OCI-M2 (cell line): Measurements from ENCODE around the gene ZNF683.

Source experiments
- DNase-seq: peaks from one replicate; lab custom pipeline; 2025; ENCODE audit not compliant: unreplicated experiment; lab: John Stamatoyannopoulos, UW

The ZNF683 gene

DNA sequence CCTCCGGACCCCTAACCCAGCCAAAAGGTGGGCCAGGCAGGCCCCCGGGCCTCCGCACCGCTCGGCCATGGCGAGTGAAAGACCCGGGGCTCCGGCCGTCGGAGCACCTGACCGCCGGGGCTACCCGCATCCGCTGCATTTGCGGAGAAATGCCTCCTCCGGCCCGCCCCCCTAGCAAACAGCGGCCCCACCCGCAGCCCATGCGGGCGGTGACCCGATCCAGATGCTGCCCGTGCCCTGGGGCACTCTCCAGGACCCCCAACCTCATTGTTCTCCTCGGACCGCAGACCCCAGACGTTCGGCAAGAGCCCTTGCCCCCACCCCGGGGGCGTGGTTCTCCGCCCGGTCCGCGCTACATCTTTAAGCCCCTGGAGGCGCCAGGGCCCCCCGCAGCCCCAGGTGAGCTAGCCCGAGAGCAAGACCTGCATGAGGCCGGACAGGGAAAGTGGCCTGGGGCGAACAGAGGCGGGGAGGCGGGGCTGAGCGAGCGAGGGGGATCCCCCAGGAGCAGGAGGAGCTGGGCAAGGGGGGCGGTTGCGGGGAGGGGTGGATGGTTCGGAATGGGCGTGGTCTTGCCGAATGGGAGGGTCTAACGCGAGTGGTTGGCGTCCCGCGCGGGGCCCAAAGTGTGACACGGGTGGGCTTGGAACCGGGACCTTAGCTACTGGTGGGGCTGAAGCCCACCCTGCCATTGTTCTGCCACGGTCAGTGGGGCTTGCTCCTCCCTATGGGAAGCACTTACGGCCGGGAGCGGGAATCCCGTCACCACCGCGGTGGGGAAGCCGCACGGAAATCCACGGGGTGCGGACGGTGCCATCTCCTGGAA, 12.4 kb downstream of the ZNF683 start:
- DNase-seq = no peak

DNA sequence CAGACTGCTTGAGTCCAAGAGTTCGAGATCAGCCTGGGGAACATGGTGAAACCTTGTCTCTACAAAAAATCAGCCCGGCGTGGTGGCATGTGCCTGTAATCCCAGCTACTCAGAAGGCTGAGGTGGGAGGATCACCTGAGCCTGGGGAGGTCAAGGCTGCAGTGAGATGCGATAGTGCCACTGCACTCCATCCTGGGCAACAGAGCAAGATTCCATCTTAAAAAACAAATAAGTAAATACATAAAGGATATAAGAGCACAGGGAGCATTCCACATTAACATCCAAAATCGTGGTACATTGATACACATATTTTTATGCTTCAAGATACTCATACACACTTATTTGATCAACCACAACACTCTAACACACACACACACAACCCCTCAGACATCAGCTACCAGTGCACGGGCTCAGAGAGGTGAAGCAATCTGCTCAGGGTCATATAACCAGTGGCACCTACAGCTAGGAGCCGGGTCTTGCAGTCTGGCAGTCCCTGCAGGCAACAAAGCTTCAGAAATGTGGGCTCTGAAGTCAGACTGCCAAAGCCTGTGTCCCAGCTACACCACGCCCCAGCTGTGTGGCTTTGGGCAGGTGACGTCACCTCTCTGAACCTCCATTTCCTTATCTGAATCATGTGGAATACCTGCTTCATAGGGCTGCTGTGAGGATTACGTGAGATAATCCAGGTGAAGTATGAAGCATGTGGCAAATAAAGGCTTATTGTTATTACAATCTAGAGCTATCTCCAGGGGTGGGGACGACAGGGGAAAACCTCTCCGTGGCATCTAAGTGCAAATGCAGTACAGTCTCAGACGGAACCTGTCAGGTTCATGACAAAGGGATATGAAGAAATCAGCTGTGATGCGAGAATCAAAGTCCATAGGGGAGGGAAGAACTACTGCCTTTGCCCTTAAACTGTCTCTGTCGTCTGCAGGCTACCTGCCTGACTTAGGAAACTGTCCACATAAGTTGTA, 13.9 kb downstream of the ZNF683 start:
- DNase-seq = no peak

DNA sequence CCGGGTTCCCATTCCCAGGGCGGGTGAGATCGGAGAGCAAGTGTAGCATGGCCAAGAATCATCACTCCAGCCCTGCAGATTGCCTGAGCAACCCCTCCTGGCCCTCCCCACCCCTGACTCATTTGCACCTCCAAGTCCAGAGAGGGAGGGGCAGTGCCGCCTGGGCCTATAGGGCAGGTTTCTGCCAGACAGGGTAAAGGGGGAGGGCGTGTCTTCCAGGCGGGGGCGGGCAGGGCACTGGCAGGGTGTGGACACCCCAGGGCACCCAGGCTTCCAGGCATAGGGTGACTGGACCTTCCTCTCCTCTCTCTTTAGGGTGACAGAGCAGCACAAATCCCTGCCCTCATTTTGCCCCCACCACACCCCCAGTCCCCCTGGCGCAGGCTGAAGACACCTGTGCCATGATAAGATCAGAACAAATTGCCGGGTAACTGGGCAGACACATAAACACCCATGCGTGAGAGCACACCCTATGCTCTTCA, 15.4 kb downstream of the ZNF683 start:
- no peak for DNase-seq

DNA sequence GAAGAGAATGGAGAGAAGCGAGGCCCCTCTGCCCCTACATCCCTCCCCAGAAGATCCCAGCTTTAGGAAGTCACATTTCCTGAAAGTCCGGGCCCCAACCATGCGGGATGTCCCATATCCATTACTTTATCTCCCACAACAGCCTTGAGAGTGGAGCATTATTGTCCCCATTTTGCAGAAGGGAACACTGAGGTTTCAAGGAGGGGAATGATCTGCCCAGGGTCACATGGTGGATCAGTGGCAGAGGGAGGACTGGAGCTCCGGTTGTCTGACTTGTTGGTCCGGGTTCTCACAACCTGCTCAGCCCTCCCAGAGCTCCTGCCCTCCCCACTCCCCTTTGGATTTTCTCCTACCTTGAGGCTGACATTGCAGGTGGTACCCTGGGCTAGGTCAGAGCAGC, 16.4 kb downstream of the ZNF683 start:
- no peak for DNase-seq

DNA sequence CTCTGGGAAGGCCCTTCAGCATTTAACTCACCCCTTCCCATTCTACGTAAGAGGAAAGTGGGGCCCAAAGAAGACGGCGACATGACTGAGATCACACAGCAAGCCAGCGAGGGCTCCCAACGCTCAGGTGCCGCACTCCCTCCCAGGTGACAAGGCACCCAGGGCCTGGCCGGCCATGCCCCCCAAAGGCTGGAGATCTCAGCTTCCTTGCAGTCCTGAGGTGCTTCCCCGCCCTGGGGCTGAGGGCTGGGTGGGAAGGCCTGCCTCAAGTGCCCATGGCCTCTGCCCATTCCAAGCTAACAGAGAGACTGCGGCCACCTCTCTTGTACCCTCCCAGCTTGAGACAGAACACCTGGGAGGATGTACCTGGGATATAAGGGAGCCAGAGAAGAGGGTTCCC, 17.6 kb downstream of the ZNF683 start:
- no peak for DNase-seq

DNA sequence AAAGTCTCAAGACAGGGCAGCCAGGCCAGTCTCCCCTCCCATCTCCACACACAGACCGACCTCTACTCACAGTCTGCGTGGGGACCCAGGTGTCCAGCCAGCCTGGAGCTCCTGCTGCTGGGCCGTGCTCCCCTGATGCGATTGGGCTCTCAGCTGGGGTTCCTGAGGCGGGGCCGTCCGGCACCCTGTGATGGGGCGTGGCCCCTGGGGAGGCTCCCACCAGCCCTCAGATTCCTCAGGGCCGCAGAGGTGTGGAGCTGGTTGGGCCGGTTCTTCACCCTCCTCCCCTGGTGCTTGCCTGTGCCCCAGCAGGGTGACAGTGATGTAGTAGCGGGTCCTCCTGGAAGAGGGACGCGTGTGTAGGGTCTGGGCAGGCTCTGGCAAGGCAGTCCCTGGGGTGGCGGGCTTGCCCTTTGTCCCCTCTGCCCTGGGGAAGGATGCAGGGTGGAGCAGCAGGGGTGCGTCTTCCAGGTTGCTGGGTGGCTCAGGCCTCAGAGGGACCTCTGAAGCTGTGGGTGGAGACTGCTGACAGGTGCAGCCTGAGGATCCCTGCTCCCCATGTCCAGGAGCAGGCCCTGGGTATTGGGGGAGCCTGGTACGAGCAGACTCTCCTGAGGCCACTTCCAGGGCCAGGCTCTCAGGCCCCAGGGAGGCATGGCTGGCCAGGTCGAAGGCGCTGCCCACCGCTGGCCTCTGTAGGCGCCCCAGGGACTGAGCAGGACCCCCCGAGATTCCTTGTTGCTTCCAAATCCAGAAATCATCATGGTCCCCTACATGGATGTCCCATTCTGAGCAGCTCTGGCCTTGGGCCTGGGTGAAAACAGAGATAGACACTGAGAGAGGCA, 18.4 kb downstream of the ZNF683 start, which contains the start of gene CRYBG2:
CRYBG2 (minus strand) TSS at position 155 of the 845 bp plus-strand sequence. CDS start 7,473 bp downstream, outside the sequence.
- DNase-seq = no peak

DNA sequence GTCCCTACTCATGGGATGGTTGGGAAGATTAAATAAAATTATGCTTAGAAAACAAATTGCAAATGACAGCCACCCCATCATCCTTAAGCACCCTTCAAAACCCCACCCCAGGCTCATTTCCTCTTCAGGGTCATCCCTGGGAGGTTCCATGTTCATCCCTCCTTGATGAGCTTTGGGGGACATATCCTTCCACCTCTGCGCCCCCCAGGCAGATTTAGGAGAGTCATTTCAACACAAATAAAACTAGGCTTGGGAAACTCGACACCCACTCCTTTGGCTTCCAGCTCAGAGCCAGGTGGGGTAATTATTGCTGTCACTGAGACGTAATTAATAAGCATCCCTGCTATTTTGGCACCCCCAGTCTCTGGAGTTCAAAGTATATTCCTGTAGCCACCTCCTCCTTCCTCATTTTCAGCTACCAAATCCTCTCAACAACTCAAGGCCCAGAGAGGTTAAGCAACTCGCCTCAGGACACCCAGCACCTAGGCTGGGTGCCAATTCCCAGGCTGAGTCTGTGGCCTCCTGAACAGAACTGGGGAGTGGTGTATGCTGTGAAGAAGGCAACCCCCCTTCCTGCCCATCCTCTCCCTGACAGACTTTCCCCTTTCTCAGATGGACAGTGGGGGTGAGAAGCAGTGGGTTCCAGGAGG, 19.2 kb downstream of the ZNF683 start:
- DNase-seq = no peak

DNA sequence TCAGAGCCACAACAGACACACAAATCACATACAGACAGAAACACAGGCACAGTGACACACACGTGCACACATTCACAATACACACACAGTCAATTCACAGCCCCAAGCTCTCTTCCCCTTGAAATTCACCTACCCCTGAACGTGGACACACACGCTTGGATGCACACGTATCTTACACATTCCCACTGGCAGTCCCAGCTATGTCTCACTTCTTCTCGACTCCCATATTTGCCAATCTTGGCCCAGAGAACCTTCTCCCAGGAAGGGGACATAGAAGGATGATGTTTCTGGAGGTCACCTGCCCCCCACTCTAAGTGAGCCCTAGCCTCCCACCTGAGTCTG, 20.2 kb downstream of the ZNF683 start:
- DNase-seq = no peak

DNA sequence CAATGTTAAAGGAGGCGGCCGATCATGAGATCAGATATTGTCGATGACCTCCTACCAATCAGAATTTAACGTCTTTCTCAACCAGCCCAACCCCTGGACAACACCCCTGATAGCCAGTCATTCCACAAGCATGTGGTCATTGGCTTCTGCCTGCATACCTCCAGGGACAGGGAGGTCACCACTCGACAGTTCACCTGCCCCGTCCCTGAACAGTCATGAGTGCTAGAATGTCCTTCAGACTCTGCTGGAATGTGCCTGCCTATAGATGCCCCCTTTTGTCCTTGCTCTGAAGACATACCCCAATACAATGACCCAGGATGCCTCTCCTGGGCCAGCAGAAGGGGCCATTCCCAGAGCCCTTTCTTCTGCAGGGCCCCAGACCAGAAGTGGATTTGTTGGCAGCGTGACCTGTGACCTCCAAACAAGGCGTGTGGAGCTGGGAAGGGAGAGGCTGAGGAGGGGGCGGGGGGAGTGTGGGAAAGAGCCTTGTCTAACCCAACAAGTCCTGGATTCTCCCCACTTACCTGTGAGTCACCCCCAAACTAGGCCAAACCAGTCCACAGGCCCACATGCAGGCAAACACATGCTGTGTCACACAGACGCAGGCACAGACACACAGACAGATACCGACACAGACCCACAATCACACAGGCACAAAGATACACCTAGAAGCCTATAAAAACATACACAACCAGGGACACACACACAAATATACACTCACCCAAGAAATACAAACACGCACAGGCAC, 20.8 kb downstream of the ZNF683 start:
- DNase-seq = no peak

DNA sequence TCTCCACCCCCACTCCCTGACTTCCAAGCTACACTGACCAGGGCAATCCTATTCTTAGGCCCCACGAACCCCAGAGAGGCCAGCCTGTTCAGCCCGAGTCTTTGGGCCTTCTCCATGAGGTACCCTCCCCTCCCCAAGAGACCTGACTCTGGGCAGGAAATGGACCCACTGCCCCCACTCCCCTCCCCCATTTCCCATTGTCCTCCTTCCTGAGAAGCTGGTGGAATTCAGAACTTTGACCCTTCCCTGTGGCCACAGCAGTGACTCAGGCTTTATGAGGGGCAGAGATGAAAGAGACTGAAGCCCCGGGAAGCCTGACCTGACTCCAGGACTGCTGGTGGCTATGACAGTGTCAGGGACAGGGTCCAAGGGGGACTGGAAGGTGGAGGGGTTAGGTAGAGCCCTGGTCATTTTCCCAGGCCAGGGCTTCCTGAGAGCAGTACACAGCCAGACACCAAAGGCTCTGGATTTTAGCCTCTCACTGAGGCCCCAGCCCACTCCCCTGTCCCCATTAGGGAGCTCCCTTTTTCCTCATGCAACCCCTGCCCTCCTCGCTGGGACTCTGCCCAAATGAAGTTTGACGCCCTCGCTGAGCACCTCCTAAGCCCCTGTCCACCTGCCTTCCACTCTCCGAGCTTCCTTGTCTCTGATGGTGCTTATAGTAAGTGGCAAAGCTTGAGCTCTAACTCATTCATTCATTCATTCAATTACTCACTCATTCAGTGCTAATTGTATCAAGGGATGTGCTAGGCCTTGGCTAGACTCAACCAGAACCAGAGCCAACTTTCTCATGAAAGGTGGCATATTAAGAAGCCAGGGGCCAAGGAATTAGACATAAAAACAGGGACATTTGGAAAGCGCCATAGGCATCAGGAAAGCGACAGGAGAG, 21.6 kb downstream of the ZNF683 start:
- no peak for DNase-seq

DNA sequence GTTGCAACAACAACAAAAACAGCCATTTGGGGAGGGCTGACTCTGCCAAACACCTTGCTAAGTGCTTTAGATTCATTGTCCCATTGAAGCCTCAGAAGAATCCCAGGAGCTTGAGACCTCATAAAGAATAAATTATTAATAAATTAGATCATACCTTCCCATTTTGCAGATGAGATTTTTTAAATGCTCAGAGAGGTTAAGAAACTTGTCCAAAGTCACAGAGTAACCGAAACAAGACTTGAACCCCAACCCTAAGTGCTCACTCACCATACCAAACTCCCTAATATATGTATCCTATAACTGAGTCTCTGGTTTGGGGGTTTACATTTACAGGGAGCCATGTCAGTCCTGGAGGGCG, 22.2 kb downstream of the ZNF683 start:
- DNase-seq = no peak

DNA sequence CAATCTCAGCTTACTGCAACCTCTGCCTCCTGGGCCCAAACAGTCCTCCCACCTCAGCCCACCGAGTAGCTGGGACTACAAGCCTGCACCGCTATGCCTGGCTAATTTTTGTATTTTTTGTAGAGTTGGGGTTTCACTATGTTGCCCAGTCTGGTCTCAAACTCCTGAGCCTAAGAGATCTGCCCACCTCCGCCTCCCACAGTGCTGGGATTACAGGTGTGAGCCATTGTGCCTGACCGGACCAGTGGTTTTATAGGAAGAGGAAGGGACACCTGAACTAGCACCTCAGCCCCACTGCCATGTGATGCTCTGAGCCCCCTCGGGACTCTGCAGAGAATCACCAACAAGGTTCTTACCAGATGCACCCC, 22.7 kb downstream of the ZNF683 start:
- no peak for DNase-seq

DNA sequence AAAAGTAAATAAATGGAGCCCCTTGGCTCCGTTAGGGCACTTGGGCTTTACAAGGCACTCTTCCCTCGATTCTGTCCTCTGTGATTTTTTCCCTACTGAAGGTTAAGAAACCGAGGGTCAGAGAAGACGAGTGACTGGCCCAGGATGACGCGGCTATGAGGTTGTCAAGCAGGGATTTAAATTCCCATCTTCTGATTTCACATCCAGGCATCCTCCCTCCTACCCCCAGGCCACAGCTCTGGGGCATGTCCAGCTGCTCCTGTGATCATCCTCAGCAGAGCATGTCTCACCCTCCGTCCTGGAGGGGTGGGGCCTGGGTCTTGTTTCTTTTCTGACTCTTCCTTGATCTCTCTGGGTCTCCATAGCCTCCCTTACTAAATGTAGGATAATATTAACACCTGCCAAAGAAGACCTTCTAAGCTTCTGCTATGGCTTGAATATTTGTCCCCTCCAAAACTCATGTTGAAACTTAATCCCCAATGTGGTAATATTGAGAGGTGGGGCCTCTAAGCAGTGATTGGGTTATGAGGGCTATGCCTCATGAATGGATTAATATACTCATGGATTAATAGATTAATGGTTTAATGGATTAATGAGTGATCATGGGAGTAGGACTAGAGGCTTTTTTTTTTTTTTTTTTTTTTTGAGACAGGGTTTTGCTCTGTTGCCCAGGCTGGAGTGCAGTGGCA, 23.2 kb downstream of the ZNF683 start:
- DNase-seq = no peak

DNA sequence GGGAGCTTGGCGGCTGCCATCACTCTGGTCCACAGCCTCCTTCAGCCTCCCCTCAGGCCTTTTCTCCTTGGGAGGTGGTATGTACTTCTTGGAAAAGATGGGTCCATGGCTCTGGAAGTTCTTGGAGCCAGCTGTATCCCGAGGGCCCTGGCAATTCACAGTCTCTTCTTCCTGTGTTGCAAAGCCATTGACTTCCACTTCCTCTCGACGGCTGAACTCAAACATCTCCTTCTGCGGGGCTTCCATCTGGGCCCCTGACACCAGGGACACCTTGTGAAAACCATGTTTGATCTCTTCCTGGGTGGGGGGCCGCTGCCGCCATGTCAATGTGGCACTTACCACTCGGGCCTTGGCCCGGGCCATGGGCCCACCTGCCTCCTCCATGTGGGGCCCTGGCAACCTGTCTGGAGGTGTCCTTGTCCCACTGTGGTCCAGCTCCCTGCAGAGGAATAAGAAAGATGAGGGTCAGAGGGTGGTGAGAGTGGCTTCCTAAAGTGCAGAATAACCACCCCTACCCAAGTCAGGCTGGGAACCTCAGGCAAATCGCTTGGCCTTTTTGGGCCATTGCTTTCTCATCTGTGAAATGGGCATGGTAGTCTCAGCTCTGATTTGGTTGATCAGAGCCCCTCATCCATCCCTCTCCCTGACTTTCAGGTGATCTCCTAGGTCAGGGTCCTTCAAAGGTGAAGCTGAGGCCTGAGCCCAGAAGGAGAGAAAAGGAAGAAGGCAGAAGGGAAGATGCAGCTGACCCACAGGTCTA, 26.1 kb downstream of the ZNF683 start:
- no peak for DNase-seq

DNA sequence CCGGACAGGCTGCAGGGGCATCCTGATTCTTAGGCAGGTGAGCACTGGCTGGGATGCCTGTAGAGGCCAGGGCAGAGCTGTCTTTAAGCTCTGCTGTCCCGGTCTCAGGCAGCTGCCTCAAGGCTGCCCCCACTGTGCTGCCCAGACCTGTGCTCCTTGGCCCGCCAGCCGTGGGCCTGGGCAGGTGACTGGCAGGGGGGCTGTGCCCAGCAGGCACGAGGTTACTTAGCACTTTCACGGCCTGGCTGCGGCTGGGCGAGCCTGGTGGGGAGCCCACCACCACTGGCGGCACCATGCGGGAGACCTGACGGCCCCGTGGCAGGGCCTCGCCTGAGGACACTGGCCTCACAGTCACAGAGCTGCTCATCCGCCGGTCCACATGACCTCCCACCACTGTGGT, 26.8 kb downstream of the ZNF683 start:
- DNase-seq = no peak

DNA sequence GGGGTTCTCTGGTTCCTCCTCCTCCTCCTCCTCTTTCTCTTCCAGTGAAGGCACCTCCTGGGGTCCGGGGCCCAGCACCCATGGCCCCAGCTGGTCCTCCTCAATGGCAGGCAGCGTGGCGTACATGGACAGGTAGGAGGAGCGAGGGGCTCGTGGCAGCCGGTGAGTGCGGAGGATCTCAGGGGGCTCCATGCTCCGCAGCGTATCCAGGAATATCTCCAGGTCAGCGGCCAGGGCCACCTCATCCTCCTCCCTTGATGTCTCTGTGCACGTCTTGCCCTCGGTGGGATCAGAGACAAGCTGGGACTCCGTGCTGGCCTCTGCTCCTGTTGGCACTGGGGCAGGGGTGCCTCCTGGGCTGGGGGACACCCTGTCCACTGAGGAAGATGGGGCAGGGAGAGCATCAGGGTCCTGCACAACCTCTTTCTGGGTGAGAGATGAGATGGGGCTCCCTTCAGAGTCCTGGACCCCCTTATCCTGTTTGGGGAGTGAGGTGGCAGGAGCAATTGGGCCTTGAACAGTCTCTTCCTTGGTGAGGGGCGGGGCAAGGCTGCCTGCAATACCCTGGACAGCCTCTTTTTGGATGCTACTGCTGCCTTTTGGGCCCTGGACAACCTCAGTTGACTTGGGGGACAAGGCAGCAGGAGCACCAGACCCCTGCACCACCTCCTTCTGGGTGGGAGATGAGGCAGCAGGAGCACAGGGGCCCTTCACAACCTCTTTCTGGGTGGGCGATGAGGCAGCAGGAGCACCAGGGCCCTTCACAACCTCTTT, 28.2 kb downstream of the ZNF683 start:
- no peak for DNase-seq

DNA sequence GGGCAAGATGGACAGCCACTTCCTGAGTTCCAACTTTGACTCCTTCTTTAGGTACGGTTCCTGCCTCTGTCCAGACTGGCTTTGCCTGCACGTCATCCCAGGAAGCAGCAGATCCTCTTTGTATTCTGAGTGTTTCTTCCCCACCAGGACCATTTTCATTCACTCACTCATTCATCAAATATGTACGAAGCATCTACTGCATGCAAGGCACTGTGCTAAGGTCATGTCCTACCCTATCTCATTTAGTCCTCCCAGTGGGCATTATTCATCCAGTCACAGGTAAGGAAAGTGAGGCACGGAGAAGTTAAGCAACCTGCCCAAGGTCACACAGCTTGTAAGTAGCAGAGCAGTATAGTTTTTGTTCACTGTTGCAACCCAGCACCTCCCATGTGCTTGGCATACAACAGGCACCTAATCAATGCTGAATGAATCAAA, 32.5 kb downstream of the ZNF683 start:
- DNase-seq = no peak
